Measurements from ENCODE around the gene DDRGK1. TPM values are rescaled to one million over a fixed set of nuclear protein-coding genes. Genes with fewer than 3 reads are reported as not detected.

The DDRGK1 gene
- polyA plus RNA-seq, 2 of the 4 experiments (the other 2 are of a cell fraction) = 87.4 to 120 TPM

DNA sequence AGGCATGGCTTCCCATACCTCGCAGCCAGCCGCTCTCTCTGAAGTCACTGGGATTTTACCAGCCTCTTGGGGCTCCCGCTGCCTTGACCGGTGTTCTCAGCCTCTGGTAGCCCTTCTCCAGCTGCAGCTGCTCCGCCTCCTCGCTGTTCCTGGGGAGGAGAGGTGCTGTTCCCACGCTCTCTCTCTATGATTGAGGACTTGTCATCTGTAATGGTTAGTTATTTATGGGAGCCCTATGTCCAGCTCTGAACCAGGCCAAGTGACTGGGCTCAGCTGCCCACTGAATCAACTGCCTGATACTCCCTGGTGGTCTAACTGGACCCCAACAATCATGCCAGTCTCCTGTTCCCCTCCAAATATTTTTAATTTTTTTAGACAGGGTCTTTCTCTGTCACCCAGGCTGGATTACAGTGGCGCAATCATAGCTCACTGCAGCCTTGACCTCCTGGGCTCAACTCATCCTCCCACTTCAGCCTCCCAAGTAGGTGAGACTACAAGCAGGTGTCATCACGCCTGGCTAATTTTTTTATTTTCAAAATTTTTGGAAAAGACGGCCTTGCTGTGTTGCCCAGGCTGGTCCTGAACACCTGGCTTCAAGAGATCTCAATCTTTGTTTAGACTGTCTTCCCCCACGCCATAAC is 39.4 kb upstream of the DDRGK1 start:
- Histone ChIP-seq H3K4me2 (no peak overlapping the region), H3K9me3 (no peaks in the 10 kb centered on the region), H3K27ac (no peak overlapping the region), H3K4me3 (no peak overlapping the region), H3K4me1 (peaks cover 23% of the 10 kb centered on the region)
- DNase-seq (ENCODE audit: low read depth in 1 of 2, low spot score in 1 of 2) (no peak), ATAC-seq (no peak), FAIRE-seq (no peak)
- no peak for TF ChIP-seq TFCP2L1 (CRISPR knock-in tag; IDR thresholded peaks at IDR 0.05)
- no peak for TF ChIP-seq JUN (IDR thresholded peaks at IDR 0.05)
- no peak for TF ChIP-seq ZSCAN20 (CRISPR knock-in tag; IDR thresholded peaks at IDR 0.05)
- TF ChIP-seq CHD4 (IDR thresholded peaks at IDR 0.05; ENCODE audit: borderline replicate concordance) = no peak
- no peak for TF ChIP-seq CBX8 (IDR thresholded peaks at IDR 0.05)
- TF ChIP-seq HOXA7 (CRISPR knock-in tag; IDR thresholded peaks at IDR 0.05) = no peak
- TF ChIP-seq RNF2 (IDR thresholded peaks at IDR 0.05; ENCODE audit: borderline replicate concordance, low read depth) = no peak
- TF ChIP-seq KDM1A (IDR thresholded peaks at IDR 0.05; ENCODE audit: low read depth) = no peak
- TF ChIP-seq TP53 (CRISPR knock-in tag; IDR thresholded peaks at IDR 0.05) = no peak
- no peak for TF ChIP-seq FOSB (CRISPR knock-in tag; IDR thresholded peaks at IDR 0.05)
- no peak for TF ChIP-seq GATA3 (IDR thresholded peaks at IDR 0.05; ENCODE audit: borderline replicate concordance)
- TF ChIP-seq ESRRA (IDR thresholded peaks at IDR 0.05; ENCODE audit: borderline replicate concordance, low read length) = no peak
- no peak for TF ChIP-seq RAD21 (conservative IDR thresholded peaks at IDR 0.05 in 1 of 2, IDR thresholded peaks at IDR 0.05 in 1 of 2)
- no peak for TF ChIP-seq MAZ (IDR thresholded peaks at IDR 0.05; ENCODE audit: borderline replicate concordance, low read depth, low read length)
- no peak for TF ChIP-seq POLR2AphosphoS2 (conservative IDR thresholded peaks at IDR 0.05; ENCODE audit: low read length)
- no peak for TF ChIP-seq EP300 (IDR thresholded peaks at IDR 0.05)
- no peak for TF ChIP-seq CEBPB (IDR thresholded peaks at IDR 0.05)
- no peak for TF ChIP-seq NFE2L2 (conservative IDR thresholded peaks at IDR 0.05; ENCODE audit: low read length)
- no peak for TF ChIP-seq JUNB (IDR thresholded peaks at IDR 0.05)
- WGBS (ENCODE audit: missing lambda C conversion rate) = 93% methylated on average over 11 of the region's 11 CpGs
- ChIA-PET POLR2A (no interaction called here), CTCF (interaction anchor here (1.0 to 3.7 kb wide), 3 partner anchors 8 to 26 kb away, joined by 3 to 16 read pairs (median 4); no protein-coding TSS in a partner anchor)

DNA sequence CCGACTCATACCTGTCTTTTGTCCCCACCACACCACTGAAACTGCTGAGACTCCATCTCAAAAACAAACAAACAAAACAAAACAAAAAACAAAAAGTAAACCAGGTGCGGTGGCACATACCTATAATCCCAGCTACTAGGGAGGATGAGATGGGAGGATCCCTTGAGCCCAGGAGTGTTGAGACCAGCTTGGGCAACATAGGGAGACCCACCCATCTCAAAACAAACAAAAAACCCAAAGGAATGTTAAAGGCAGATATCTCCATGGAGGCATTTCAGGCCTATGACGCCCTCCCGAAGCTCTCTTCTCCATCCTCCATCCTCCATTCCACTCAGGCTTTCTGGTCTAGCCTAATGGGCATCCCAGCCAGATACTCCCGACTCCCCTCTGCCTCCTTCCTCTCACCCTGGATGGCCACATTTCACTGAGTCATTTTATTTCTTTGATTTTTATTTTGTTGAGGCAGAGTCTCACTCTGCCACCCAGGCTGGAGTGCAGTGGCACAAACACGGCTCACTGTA is 37.8 kb upstream of the DDRGK1 start:
- Histone ChIP-seq H3K27ac (peak overlapping the region in 1 of 2 experiments; percentile 2; a peak in 1 of 6 replicates), H3K4me3 (no peak overlapping the region), H3K4me1 (peaks cover 29% of the 10 kb centered on the region), H3K4me2 (peak overlapping the region; percentile 47; the same call in 2 of the 3 replicates), H3K9me3 (no peaks in the 10 kb centered on the region)
- POLR2A ChIA-PET = interaction anchor here (0.6 to 0.9 kb wide), 2 partner anchors 19 to 196 kb away, joined by 3 to 8 read pairs; partner anchors contain the start of gene MRPS26
- DNase-seq (ENCODE audit: low read depth in 1 of 2, low spot score in 1 of 2) = peak in 1 of 2 experiments; percentile 56
- ATAC-seq = peak in 1 of 2 experiments; percentile 11; a peak in 3 of 6 replicates
- FAIRE-seq = no peak
- TF ChIP-seq FOXS1 (CRISPR knock-in tag; IDR thresholded peaks at IDR 0.05) = no peak
- no peak for TF ChIP-seq RAD21 (conservative IDR thresholded peaks at IDR 0.05 in 1 of 2, IDR thresholded peaks at IDR 0.05 in 1 of 2)
- TF ChIP-seq JUN (IDR thresholded peaks at IDR 0.05) = no peak
- TF ChIP-seq, protein P1, sequence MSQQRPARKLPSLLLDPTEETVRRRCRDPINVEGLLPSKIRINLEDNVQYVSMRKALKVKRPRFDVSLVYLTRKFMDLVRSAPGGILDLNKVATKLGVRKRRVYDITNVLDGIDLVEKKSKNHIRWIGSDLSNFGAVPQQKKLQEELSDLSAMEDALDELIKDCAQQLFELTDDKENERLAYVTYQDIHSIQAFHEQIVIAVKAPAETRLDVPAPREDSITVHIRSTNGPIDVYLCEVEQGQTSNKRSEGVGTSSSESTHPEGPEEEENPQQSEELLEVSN (IDR thresholded peaks at IDR 0.05; ENCODE audit: borderline replicate concordance, low read depth) = no peak
- no peak for TF ChIP-seq NPAS2 (CRISPR knock-in tag; IDR thresholded peaks at IDR 0.05; ENCODE audit: borderline replicate concordance)
- TF ChIP-seq TFCP2L1 (CRISPR knock-in tag; IDR thresholded peaks at IDR 0.05) = no peak
- no peak for TF ChIP-seq RFX5 (IDR thresholded peaks at IDR 0.05)
- no peak for TF ChIP-seq EP300 (IDR thresholded peaks at IDR 0.05)
- TF ChIP-seq TP53 (CRISPR knock-in tag; IDR thresholded peaks at IDR 0.05) = no peak
- TF ChIP-seq CBX8 (IDR thresholded peaks at IDR 0.05) = no peak
- no peak for TF ChIP-seq POLR2AphosphoS2 (conservative IDR thresholded peaks at IDR 0.05; ENCODE audit: low read length)
- TF ChIP-seq RNF2 (IDR thresholded peaks at IDR 0.05; ENCODE audit: borderline replicate concordance, low read depth) = no peak
- TF ChIP-seq, protein P2, sequence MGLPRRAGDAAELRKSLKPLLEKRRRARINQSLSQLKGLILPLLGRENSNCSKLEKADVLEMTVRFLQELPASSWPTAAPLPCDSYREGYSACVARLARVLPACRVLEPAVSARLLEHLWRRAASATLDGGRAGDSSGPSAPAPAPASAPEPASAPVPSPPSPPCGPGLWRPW (IDR thresholded peaks at IDR 0.05) = no peak
- TF ChIP-seq, protein P3, sequence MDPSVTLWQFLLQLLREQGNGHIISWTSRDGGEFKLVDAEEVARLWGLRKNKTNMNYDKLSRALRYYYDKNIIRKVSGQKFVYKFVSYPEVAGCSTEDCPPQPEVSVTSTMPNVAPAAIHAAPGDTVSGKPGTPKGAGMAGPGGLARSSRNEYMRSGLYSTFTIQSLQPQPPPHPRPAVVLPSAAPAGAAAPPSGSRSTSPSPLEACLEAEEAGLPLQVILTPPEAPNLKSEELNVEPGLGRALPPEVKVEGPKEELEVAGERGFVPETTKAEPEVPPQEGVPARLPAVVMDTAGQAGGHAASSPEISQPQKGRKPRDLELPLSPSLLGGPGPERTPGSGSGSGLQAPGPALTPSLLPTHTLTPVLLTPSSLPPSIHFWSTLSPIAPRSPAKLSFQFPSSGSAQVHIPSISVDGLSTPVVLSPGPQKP (IDR thresholded peaks at IDR 0.05; ENCODE audit: low read depth, low read length) = no peak
- WGBS (ENCODE audit: missing lambda C conversion rate) = 45% methylated on average over 6 of the region's 6 CpGs
- CTCF ChIA-PET = interaction anchor here (0.6 to 3.7 kb wide), 9 partner anchors 9 to 152 kb away, joined by 3 to 16 read pairs (median 4); partner anchors contain the start of gene ITPA
